Measurements from ENCODE around the gene FLNC. TPM values are rescaled to one million over a fixed set of nuclear protein-coding genes. Genes with fewer than 3 reads are reported as not detected.

FLNC gene
- total and polyA plus RNA-seq, 2 donors (not counting 1 experiment from before 2014, with no cell fraction given): 0.01 TPM; not detected in 1

GRCh38 chr7:128886391-128887168 is 56.4 kb downstream of the FLNC start:
- H3K36me3 ChIP-seq (replicated peaks in 1 of 2; ENCODE audit: control extremely low read depth in 1 of 2, control insufficient read depth in 1 of 2, extremely low read depth in 1 of 2, insufficient read depth in 2 of 2, low read length in 1 of 2): no peaks in the 10 kb centered on the region
- DNase-seq (no peak), ATAC-seq (ENCODE audit: low read depth) (no peak)
- H3K27me3 Mint-ChIP-seq: peaks cover 10% of the 10 kb centered on the region
- no peaks in the 10 kb centered on the region for H3K79me2 ChIP-seq (ENCODE audit: control insufficient read depth, insufficient read depth, low read length)
- H4K20me1 ChIP-seq (ENCODE audit: control insufficient read depth, insufficient read depth, low read length, poor library complexity, severe bottlenecking): no peaks in the 10 kb centered on the region
- CTCF ChIA-PET: interaction anchor here (0.9 to 1.2 kb wide), 2 partner anchors 23 to 44 kb away, joined by 3 to 4 read pairs; partner anchors contain the start of gene ATP6V1F
- peaks cover 0 to 36% (median 6%) of the 10 kb centered on the region in 4 experiments for H3K27me3 ChIP-seq (replicated peaks in 1 of 4; ENCODE audit: control extremely low read depth in 1 of 4, control insufficient read depth in 3 of 4, insufficient read depth in 4 of 4, low read length in 3 of 4)
- POLR2A ChIA-PET: no interaction called here
- H3K27ac ChIP-seq (ENCODE audit: low read length in 2 of 2): no peak overlapping the region
- H3K4me2 ChIP-seq (replicated peaks; ENCODE audit: low read depth, low read length, poor library complexity, severe bottlenecking): no peak overlapping the region
- TF ChIP-seq EZH2 (IDR thresholded peaks at IDR 0.05; ENCODE audit: borderline replicate concordance, insufficient read depth, low read depth, low read length, poor library complexity, severe bottlenecking): no peak
- TF ChIP-seq, protein P1, sequence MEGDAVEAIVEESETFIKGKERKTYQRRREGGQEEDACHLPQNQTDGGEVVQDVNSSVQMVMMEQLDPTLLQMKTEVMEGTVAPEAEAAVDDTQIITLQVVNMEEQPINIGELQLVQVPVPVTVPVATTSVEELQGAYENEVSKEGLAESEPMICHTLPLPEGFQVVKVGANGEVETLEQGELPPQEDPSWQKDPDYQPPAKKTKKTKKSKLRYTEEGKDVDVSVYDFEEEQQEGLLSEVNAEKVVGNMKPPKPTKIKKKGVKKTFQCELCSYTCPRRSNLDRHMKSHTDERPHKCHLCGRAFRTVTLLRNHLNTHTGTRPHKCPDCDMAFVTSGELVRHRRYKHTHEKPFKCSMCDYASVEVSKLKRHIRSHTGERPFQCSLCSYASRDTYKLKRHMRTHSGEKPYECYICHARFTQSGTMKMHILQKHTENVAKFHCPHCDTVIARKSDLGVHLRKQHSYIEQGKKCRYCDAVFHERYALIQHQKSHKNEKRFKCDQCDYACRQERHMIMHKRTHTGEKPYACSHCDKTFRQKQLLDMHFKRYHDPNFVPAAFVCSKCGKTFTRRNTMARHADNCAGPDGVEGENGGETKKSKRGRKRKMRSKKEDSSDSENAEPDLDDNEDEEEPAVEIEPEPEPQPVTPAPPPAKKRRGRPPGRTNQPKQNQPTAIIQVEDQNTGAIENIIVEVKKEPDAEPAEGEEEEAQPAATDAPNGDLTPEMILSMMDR (IDR thresholded peaks at IDR 0.05): no peak
- H3K27ac Mint-ChIP-seq: no peak overlapping the region
- H2AFZ ChIP-seq (ENCODE audit: insufficient read depth, low read depth, low read length, poor library complexity, severe bottlenecking): no peak overlapping the region
- H3K4me3 Mint-ChIP-seq: no peak overlapping the region
- no peak overlapping the region for H3K4me3 ChIP-seq (ENCODE audit: control extremely low read depth in 1 of 5, extremely low read depth in 1 of 5, insufficient read depth in 1 of 5, low read depth in 2 of 5, low read length in 4 of 5)
- H3K9me3 ChIP-seq (ENCODE audit: control extremely low read depth in 1 of 3, control insufficient read depth in 2 of 3, insufficient read depth in 1 of 3, low read length in 2 of 3): no peaks in the 10 kb centered on the region
- peaks cover 3% of the 10 kb centered on the region for H3K4me1 Mint-ChIP-seq
- no peak overlapping the region for H3K9ac ChIP-seq (ENCODE audit: low read length)
- peaks cover 10 to 12% of the 10 kb centered on the region in 2 donors for H3K4me1 ChIP-seq (ENCODE audit: control insufficient read depth in 2 of 2, insufficient read depth in 2 of 2, low read length in 2 of 2)
- no peaks in the 10 kb centered on the region for H3K9me3 Mint-ChIP-seq (ENCODE audit: insufficient read depth)
- intact Hi-C loops (cut with micrococcal nuclease): no loop called here
- whole genome bisulfite sequencing (ENCODE audit: insufficient coverage): 64% methylated on average over 11 of the region's 14 CpGs

All from B cell (primary cell).